ENCODE results near the gene SOWAHD.
"Not testable (repeated sequence)": the region's sequence is repeated elsewhere in the genome, so short reads cannot be mapped to it uniquely, and the experiment has no call there.

Gene SOWAHD

GRCh38 chrX:119745283-119745848, 13.0 kb upstream of the SOWAHD start:
- Histone ChIP-seq H4K12ac (ENCODE audit: low read depth, low read length) (no peak overlapping the region), H3K36me3 (ENCODE audit: control insufficient read depth in 1 of 2, insufficient read depth in 2 of 2, low read length in 2 of 2) (no peaks in the 10 kb centered on the region), H3K4me1 (ENCODE audit: control insufficient read depth in 1 of 2, insufficient read depth in 2 of 2, low read length in 2 of 2) (no peaks in the 10 kb centered on the region), H3K4me2 (ENCODE audit: low read length) (no peak overlapping the region), H3K27me3 (ENCODE audit: insufficient read depth, low read length) (no peaks in the 10 kb centered on the region), H2BK5ac (ENCODE audit: low read depth, low read length, poor library complexity) (no peak overlapping the region), H3K14ac (ENCODE audit: low read length) (no peak overlapping the region), H4K91ac (ENCODE audit: low read depth, low read length) (no peak overlapping the region), H3K18ac (ENCODE audit: low read length) (no peak overlapping the region), H2AK5ac (ENCODE audit: low read length) (no peak overlapping the region), H3K4me3 (ENCODE audit: low read depth, low read length) (no peak overlapping the region), H3K79me2 (ENCODE audit: control insufficient read depth, insufficient read depth, low read length, poor library complexity) (no peaks in the 10 kb centered on the region), H2AFZ (ENCODE audit: insufficient read depth, low read length, poor library complexity) (no peak overlapping the region), H3K4ac (ENCODE audit: low read depth, low read length) (no peak overlapping the region), H4K8ac (ENCODE audit: low read depth, low read length) (no peak overlapping the region), H3K9me3 (ENCODE audit: insufficient read depth, low read depth, low read length) (no peaks in the 10 kb centered on the region), H3K79me1 (ENCODE audit: low read length) (no peaks in the 10 kb centered on the region), H3K27ac (ENCODE audit: low read depth, low read length) (no peak overlapping the region), H2BK120ac (ENCODE audit: insufficient read depth, low read length, poor library complexity) (no peak overlapping the region), H3K9ac (ENCODE audit: low read length) (no peak overlapping the region), H3K23ac (ENCODE audit: low read length) (no peak overlapping the region), H2BK12ac (ENCODE audit: low read length) (no peak overlapping the region)
- no peak for DNase-seq
- WGBS (ENCODE audit: extremely low coverage, insufficient coverage, insufficient read length) = no CpG with 5 or more reads among the region's 4 CpGs

GRCh38 chrX:119750131-119750530, 8.3 kb upstream of the SOWAHD start:
- not testable (repeated sequence) for H3K27ac ChIP-seq (ENCODE audit: low read depth, low read length); H2AFZ ChIP-seq (ENCODE audit: insufficient read depth, low read length, poor library complexity); H3K4me3 ChIP-seq (ENCODE audit: low read depth, low read length); H3K14ac ChIP-seq (ENCODE audit: low read length); H3K23ac ChIP-seq (ENCODE audit: low read length); H3K79me1 ChIP-seq (ENCODE audit: low read length); H3K79me2 ChIP-seq (ENCODE audit: control insufficient read depth, insufficient read depth, low read length, poor library complexity); H2BK120ac ChIP-seq (ENCODE audit: insufficient read depth, low read length, poor library complexity); H3K9me3 ChIP-seq (ENCODE audit: insufficient read depth, low read depth, low read length); H2BK12ac ChIP-seq (ENCODE audit: low read length); H3K18ac ChIP-seq (ENCODE audit: low read length); H3K4me2 ChIP-seq (ENCODE audit: low read length); H2BK5ac ChIP-seq (ENCODE audit: low read depth, low read length, poor library complexity); H3K4me1 ChIP-seq (ENCODE audit: control insufficient read depth in 1 of 2, insufficient read depth in 2 of 2, low read length in 2 of 2); H2AK5ac ChIP-seq (ENCODE audit: low read length); H3K9ac ChIP-seq (ENCODE audit: low read length); H3K4ac ChIP-seq (ENCODE audit: low read depth, low read length); DNase-seq; H4K8ac ChIP-seq (ENCODE audit: low read depth, low read length); H4K91ac ChIP-seq (ENCODE audit: low read depth, low read length); H4K12ac ChIP-seq (ENCODE audit: low read depth, low read length); H3K36me3 ChIP-seq (ENCODE audit: control insufficient read depth in 1 of 2, insufficient read depth in 2 of 2, low read length in 2 of 2); H3K27me3 ChIP-seq (ENCODE audit: insufficient read depth, low read length)
- no CpG with 5 or more reads among the region's 9 CpGs for WGBS (ENCODE audit: extremely low coverage, insufficient coverage, insufficient read length)

- H3K18ac ChIP-seq (ENCODE audit: low read length); H2BK12ac ChIP-seq (ENCODE audit: low read length); H2AK5ac ChIP-seq (ENCODE audit: low read length); H3K9ac ChIP-seq (ENCODE audit: low read length); H3K36me3 ChIP-seq (ENCODE audit: control insufficient read depth in 1 of 2, insufficient read depth in 2 of 2, low read length in 2 of 2); H3K27ac ChIP-seq (ENCODE audit: low read depth, low read length); H2AFZ ChIP-seq (ENCODE audit: insufficient read depth, low read length, poor library complexity); H3K79me1 ChIP-seq (ENCODE audit: low read length); H4K12ac ChIP-seq (ENCODE audit: low read depth, low read length); H4K8ac ChIP-seq (ENCODE audit: low read depth, low read length); H4K91ac ChIP-seq (ENCODE audit: low read depth, low read length); H3K4me1 ChIP-seq (ENCODE audit: control insufficient read depth in 1 of 2, insufficient read depth in 2 of 2, low read length in 2 of 2); H3K27me3 ChIP-seq (ENCODE audit: insufficient read depth, low read length); DNase-seq; H3K23ac ChIP-seq (ENCODE audit: low read length); H2BK120ac ChIP-seq (ENCODE audit: insufficient read depth, low read length, poor library complexity); H3K4me2 ChIP-seq (ENCODE audit: low read length); H3K4ac ChIP-seq (ENCODE audit: low read depth, low read length); H3K4me3 ChIP-seq (ENCODE audit: low read depth, low read length); H3K79me2 ChIP-seq (ENCODE audit: control insufficient read depth, insufficient read depth, low read length, poor library complexity); H2BK5ac ChIP-seq (ENCODE audit: low read depth, low read length, poor library complexity); H3K14ac ChIP-seq (ENCODE audit: low read length); H3K9me3 ChIP-seq (ENCODE audit: insufficient read depth, low read depth, low read length): not testable (repeated sequence)
- WGBS (ENCODE audit: extremely low coverage, insufficient coverage, insufficient read length) = no CpG with 5 or more reads among the region's 27 CpGs
Observed at GRCh38 chrX:119750751-119751150, 7.6 kb upstream of the SOWAHD start.

- Histone ChIP-seq H2BK5ac (ENCODE audit: low read depth, low read length, poor library complexity) (no peak overlapping the region), H3K9ac (ENCODE audit: low read length) (no peak overlapping the region), H3K36me3 (ENCODE audit: control insufficient read depth in 1 of 2, insufficient read depth in 2 of 2, low read length in 2 of 2) (no peaks in the 10 kb centered on the region), H4K12ac (ENCODE audit: low read depth, low read length) (no peak overlapping the region), H4K91ac (ENCODE audit: low read depth, low read length) (no peak overlapping the region), H2BK12ac (ENCODE audit: low read length) (no peak overlapping the region), H3K14ac (ENCODE audit: low read length) (no peak overlapping the region), H4K8ac (ENCODE audit: low read depth, low read length) (no peak overlapping the region), H3K79me2 (ENCODE audit: control insufficient read depth, insufficient read depth, low read length, poor library complexity) (no peaks in the 10 kb centered on the region), H2BK120ac (ENCODE audit: insufficient read depth, low read length, poor library complexity) (no peak overlapping the region), H3K4me1 (ENCODE audit: control insufficient read depth in 1 of 2, insufficient read depth in 2 of 2, low read length in 2 of 2) (peaks cover 4 to 6% of the 10 kb centered on the region in 2 experiments), H2AK5ac (ENCODE audit: low read length) (no peak overlapping the region), H3K79me1 (ENCODE audit: low read length) (peaks cover 3% of the 10 kb centered on the region), H3K27ac (ENCODE audit: low read depth, low read length) (no peak overlapping the region), H3K18ac (ENCODE audit: low read length) (no peak overlapping the region), H2AFZ (ENCODE audit: insufficient read depth, low read length, poor library complexity) (no peak overlapping the region), H3K27me3 (ENCODE audit: insufficient read depth, low read length) (no peaks in the 10 kb centered on the region), H3K4me2 (ENCODE audit: low read length) (no peak overlapping the region), H3K23ac (ENCODE audit: low read length) (no peak overlapping the region), H3K4ac (ENCODE audit: low read depth, low read length) (no peak overlapping the region), H3K4me3 (ENCODE audit: low read depth, low read length) (no peak overlapping the region), H3K9me3 (ENCODE audit: insufficient read depth, low read depth, low read length) (no peaks in the 10 kb centered on the region)
- peak; percentile 81 to 89 for DNase-seq
- WGBS (ENCODE audit: extremely low coverage, insufficient coverage, insufficient read length) = no CpG with 5 or more reads among the region's 3 CpGs
Observed at GRCh38 chrX:119753001-119753400, 5.4 kb upstream of the SOWAHD start.
